PC-3 (cell line): ENCODE measurements around the gene C19orf12.

ENCODE experiments used
- EZH2phosphoT487 ChIP-seq: fragments of 300-600 bp; sonication (generic); IDR thresholded peaks from 2 replicates; pipeline ENCODE4 v1.6.1; 2018; ENCODE audit warnings: mild to moderate bottlenecking, antibody characterized with exemption, low read length, borderline replicate concordance
- TF ChIP-seq, protein P1 (sequence below): fragments of 300-600 bp; sonication (generic); conservative IDR thresholded peaks from 2 replicates; pipeline ENCODE4 v1.5.1; 2017; ENCODE audit warnings: antibody characterized with exemption, low read depth, mild to moderate bottlenecking, low read length

DNA sequence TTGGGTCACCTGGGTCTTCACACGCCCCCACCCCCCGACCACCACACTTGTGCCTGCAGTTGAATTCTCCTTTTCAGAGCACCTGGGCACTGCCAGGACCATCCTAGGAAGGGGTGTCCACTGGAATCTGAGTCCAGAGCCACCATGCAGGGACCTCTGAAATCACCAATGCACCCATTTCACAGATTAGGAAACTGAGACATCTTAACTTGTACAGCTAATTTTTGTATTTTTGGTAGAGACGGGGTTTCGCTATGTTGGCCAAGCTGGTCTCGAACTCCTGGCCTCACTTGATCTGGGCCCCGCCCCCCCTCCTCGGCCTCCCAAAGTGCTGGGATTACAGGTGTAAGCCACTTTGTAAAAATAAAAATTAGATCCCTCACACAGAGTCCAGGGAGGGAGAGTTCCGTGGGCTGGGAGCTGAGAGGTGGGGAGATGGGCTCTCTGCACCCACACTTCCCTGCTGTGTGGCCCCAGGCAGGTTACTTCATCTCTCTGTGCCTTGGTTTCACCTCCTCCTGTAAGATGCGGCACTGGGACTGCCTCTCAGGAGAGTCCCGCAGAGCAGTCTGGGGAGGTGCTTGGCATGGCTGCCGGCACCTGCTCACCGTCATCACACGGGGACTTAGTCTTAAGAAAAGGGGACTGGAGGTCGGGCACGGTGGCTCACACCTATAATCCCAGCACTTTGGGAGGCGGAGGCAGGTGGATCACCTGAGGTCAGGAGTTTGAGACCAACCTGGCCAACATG lies 45.9 kb upstream of the C19orf12 start:
- TF ChIP-seq, protein P1, sequence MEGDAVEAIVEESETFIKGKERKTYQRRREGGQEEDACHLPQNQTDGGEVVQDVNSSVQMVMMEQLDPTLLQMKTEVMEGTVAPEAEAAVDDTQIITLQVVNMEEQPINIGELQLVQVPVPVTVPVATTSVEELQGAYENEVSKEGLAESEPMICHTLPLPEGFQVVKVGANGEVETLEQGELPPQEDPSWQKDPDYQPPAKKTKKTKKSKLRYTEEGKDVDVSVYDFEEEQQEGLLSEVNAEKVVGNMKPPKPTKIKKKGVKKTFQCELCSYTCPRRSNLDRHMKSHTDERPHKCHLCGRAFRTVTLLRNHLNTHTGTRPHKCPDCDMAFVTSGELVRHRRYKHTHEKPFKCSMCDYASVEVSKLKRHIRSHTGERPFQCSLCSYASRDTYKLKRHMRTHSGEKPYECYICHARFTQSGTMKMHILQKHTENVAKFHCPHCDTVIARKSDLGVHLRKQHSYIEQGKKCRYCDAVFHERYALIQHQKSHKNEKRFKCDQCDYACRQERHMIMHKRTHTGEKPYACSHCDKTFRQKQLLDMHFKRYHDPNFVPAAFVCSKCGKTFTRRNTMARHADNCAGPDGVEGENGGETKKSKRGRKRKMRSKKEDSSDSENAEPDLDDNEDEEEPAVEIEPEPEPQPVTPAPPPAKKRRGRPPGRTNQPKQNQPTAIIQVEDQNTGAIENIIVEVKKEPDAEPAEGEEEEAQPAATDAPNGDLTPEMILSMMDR: no peak
- no peak for TF ChIP-seq EZH2phosphoT487
